Measurements from ENCODE around the gene SLC26A2.
"Not testable (repeated sequence)": the region's sequence is repeated elsewhere in the genome, so short reads cannot be mapped to it uniquely, and the experiment has no call there.

SLC26A2 gene

GRCh38 chr5:149941795-149942194 is 18.8 kb upstream of the SLC26A2 start:
- Mint-ChIP-seq H3K9me3 (no peaks in the 10 kb centered on the region), H3K36me3 (ENCODE audit: insufficient read depth) (no peaks in the 10 kb centered on the region), H3K27ac (no peak overlapping the region), H3K27me3 (peaks cover 9 to 29% of the 10 kb centered on the region in 2 donors), H3K4me3 (no peak overlapping the region), H3K4me1 (ENCODE audit: low read depth in 2 of 2) (no peaks in the 10 kb centered on the region)
- DNase-seq (no peak), ATAC-seq (replicated peaks) (no peak)

DNA sequence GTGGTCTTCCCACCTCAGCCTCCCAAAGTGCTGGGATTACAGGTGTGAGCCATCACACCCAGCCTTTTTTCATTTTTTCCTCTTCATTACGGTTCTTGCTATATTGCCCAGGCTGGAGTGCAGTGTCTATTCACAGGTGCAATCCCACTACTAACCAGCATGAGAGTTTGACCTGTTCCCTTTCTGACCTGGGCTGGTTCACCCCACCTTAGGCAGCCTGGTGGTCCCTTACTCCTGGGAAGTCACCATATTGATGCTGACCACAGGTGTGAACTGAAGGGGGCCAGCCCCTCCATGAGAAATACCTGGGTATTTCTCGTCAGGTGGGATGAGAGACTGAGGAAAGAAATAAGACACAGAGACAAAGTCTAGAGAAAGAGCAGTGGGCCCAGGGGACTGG is 18.4 kb upstream of the SLC26A2 start:
- Mint-ChIP-seq H3K27me3 (peaks cover 13 to 30% of the 10 kb centered on the region in 2 donors), H3K9me3 (no peaks in the 10 kb centered on the region), H3K4me1 (ENCODE audit: low read depth in 2 of 2) (no peaks in the 10 kb centered on the region), H3K4me3 (no peak overlapping the region), H3K36me3 (ENCODE audit: insufficient read depth) (no peaks in the 10 kb centered on the region), H3K27ac (no peak overlapping the region)
- no peak for DNase-seq
- no peak for ATAC-seq (replicated peaks)

- not testable (repeated sequence) for H3K4me3 Mint-ChIP-seq; H3K4me1 Mint-ChIP-seq (ENCODE audit: low read depth in 2 of 2); H3K27ac Mint-ChIP-seq
Observed at GRCh38 chr5:149942741-149943169, 17.8 kb upstream of the SLC26A2 start.

GRCh38 chr5:149943177-149943949 is 17.2 kb upstream of the SLC26A2 start:
- peaks cover 17 to 30% of the 10 kb centered on the region in 2 donors for H3K27me3 Mint-ChIP-seq
- not testable (repeated sequence) for H3K4me1 Mint-ChIP-seq (ENCODE audit: low read depth in 2 of 2); ATAC-seq (replicated peaks)

More at GRCh38 chr5:149942741-149943169, 17.8 kb upstream of the SLC26A2 start:
- not testable (repeated sequence) for ATAC-seq (replicated peaks); DNase-seq; H3K9me3 Mint-ChIP-seq; H3K36me3 Mint-ChIP-seq (ENCODE audit: insufficient read depth)
- H3K27me3 Mint-ChIP-seq = peaks cover 14 to 29% of the 10 kb centered on the region in 2 donors

DNA sequence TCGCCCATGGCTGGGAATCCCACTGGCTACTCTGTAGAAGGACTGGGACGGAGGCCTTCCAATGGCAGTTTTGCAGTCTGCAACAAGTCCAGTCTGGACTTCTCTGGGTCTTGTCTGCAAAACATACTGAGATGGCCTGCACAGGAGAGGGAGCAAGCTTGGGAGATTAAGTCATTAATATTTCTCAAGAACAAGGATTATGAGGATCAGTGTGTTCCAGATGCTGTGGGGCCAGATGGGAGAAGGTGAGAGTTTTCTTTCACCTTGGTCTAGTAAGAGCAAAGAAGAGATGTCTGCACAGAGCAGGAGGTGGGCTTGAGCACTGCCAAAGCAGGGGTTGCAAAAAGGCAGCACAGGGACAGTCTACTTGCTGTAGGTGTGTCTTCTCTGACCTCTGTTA is 15.9 kb upstream of the SLC26A2 start, which contains the start of gene PDE6A:
PDE6A (minus strand) TSS at position 128 of the 400 bp plus-strand sequence; CDS start at position 8, 120 bp downstream.
- ATAC-seq (replicated peaks) (no peak), DNase-seq (no peak)
- H3K27ac Mint-ChIP-seq = no peak within 1 kb of the TSS
- no peaks in the 10 kb centered on the region for H3K4me1 Mint-ChIP-seq (ENCODE audit: low read depth in 2 of 2)
- H3K36me3 Mint-ChIP-seq (ENCODE audit: insufficient read depth) = no peaks in the 10 kb centered on the region
- no peaks in the 10 kb centered on the region for H3K9me3 Mint-ChIP-seq
- peaks cover 30 to 42% of the 10 kb centered on the region in 2 donors for H3K27me3 Mint-ChIP-seq
- H3K4me3 Mint-ChIP-seq = no peak within 1 kb of the TSS

More at GRCh38 chr5:149943177-149943949, 17.2 kb upstream of the SLC26A2 start:
- not testable (repeated sequence) for H3K27ac Mint-ChIP-seq; H3K36me3 Mint-ChIP-seq (ENCODE audit: insufficient read depth); DNase-seq; H3K4me3 Mint-ChIP-seq; H3K9me3 Mint-ChIP-seq

DNA sequence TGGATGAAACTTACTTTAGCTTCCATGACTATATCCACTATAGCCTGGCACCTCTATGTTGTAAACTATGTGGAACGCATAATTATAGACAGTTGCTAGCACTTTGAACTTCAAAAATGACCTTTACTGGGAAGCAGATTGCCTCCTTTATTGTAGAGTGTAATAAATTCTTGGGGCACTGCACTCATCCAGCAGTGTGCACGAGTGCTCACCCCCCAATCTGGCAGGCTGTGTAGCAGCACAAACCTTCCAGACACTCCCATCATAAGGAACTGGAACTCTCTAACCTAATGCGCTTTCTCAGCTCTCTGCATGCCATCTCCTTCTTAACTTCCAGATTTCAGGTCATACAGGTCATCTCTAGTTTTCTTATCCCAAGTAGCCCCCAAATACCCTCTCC is 14.4 kb upstream of the SLC26A2 start:
- H3K4me3 Mint-ChIP-seq = no peak overlapping the region
- no peaks in the 10 kb centered on the region for H3K4me1 Mint-ChIP-seq (ENCODE audit: low read depth in 2 of 2)
- no peaks in the 10 kb centered on the region for H3K36me3 Mint-ChIP-seq (ENCODE audit: insufficient read depth)
- no peaks in the 10 kb centered on the region for H3K9me3 Mint-ChIP-seq
- H3K27me3 Mint-ChIP-seq = peaks cover 33 to 54% of the 10 kb centered on the region in 2 donors
- no peak for DNase-seq
- no peak for ATAC-seq (replicated peaks)
- H3K27ac Mint-ChIP-seq = no peak overlapping the region

DNA sequence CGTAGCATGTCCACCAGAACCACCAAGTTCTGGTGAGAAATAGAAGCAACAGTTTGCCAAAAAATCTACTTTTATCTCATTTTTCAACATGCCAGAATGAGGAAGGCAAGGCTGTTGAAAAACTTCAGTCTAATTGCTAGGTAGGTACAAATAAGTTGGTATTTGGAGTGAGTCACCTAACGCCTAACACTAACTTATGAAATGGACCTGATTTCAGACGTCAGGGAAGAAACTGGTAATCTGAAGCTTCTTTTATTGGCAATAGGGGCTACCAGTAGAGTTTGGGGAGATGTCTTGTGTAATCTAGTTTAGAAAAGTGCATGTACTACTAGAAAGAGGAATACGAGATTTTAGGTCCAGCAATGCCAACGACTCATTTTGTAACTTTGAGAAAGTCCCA is 11.6 kb upstream of the SLC26A2 start:
- H3K4me1 Mint-ChIP-seq (ENCODE audit: low read depth in 2 of 2) = no peaks in the 10 kb centered on the region
- DNase-seq = no peak
- no peak overlapping the region for H3K27ac Mint-ChIP-seq
- no peaks in the 10 kb centered on the region for H3K9me3 Mint-ChIP-seq
- H3K4me3 Mint-ChIP-seq = no peak overlapping the region
- H3K36me3 Mint-ChIP-seq (ENCODE audit: insufficient read depth) = no peaks in the 10 kb centered on the region
- ATAC-seq (replicated peaks) = no peak
- H3K27me3 Mint-ChIP-seq = peaks cover 35 to 61% of the 10 kb centered on the region in 2 donors

GRCh38 chr5:149951138-149951749 is 9.3 kb upstream of the SLC26A2 start:
- H3K36me3 Mint-ChIP-seq (ENCODE audit: insufficient read depth) = no peaks in the 10 kb centered on the region
- ATAC-seq (replicated peaks) (no peak), DNase-seq (no peak)
- no peaks in the 10 kb centered on the region for H3K4me1 Mint-ChIP-seq (ENCODE audit: low read depth in 2 of 2)
- no peaks in the 10 kb centered on the region for H3K9me3 Mint-ChIP-seq
- H3K27me3 Mint-ChIP-seq = peaks cover 35 to 49% of the 10 kb centered on the region in 2 donors
- H3K4me3 Mint-ChIP-seq = no peak overlapping the region
- H3K27ac Mint-ChIP-seq = no peak overlapping the region

GRCh38 chr5:149953436-149954121 is 7.0 kb upstream of the SLC26A2 start:
- Mint-ChIP-seq H3K27me3 (peaks cover 22 to 30% of the 10 kb centered on the region in 2 donors), H3K9me3 (no peaks in the 10 kb centered on the region), H3K4me3 (no peak overlapping the region), H3K27ac (no peak overlapping the region), H3K36me3 (ENCODE audit: insufficient read depth) (no peaks in the 10 kb centered on the region), H3K4me1 (ENCODE audit: low read depth in 2 of 2) (no peaks in the 10 kb centered on the region)
- no peak for ATAC-seq (replicated peaks)
- no peak for DNase-seq

GRCh38 chr5:149954798-149955197 is 5.8 kb upstream of the SLC26A2 start:
- ATAC-seq (replicated peaks) (no peak), DNase-seq (no peak)
- no peaks in the 10 kb centered on the region for H3K9me3 Mint-ChIP-seq
- no peak overlapping the region for H3K4me3 Mint-ChIP-seq
- H3K27ac Mint-ChIP-seq = no peak overlapping the region
- H3K36me3 Mint-ChIP-seq (ENCODE audit: insufficient read depth) = no peaks in the 10 kb centered on the region
- H3K4me1 Mint-ChIP-seq (ENCODE audit: low read depth in 2 of 2) = peaks cover 6 to 9% of the 10 kb centered on the region in 2 donors
- H3K27me3 Mint-ChIP-seq = peaks cover 10 to 18% of the 10 kb centered on the region in 2 donors

DNA sequence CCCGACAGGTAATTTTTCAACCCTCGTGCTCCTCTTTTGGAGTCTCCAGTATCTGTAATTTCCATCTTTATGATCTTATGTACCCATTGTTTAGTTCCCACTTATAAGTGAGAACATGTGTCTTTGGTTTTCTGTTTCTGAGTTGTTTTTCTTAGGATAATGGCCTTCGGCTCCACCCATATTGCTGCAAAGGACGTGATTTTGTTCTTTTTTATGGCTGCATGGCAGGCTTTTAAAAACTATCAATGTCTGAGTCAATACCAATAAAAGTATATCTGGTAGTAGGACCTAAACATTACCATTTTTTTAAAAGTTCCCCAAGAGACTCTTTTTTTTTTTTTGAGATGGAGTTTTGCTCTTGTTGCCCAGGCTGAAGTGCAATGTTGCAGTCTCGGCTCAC is 3.9 kb upstream of the SLC26A2 start:
- DNase-seq (no peak), ATAC-seq (replicated peaks) (no peak)
- H3K27ac Mint-ChIP-seq = no peak overlapping the region
- H3K27me3 Mint-ChIP-seq = peaks cover 4% of the 10 kb centered on the region in 2 donors
- no peak overlapping the region for H3K4me3 Mint-ChIP-seq
- peaks cover 3% of the 10 kb centered on the region for H3K36me3 Mint-ChIP-seq (ENCODE audit: insufficient read depth)
- no peaks in the 10 kb centered on the region for H3K9me3 Mint-ChIP-seq
- H3K4me1 Mint-ChIP-seq (ENCODE audit: low read depth in 2 of 2) = peaks cover 20 to 22% of the 10 kb centered on the region in 2 donors

- Mint-ChIP-seq H3K36me3 (ENCODE audit: insufficient read depth) (peaks cover 3% of the 10 kb centered on the region), H3K27ac (no peak overlapping the region), H3K4me3 (no peak overlapping the region), H3K27me3 (no peaks in the 10 kb centered on the region), H3K4me1 (ENCODE audit: low read depth in 2 of 2) (peaks cover 25 to 28% of the 10 kb centered on the region in 2 donors), H3K9me3 (no peaks in the 10 kb centered on the region)
- DNase-seq = no peak
- no peak for ATAC-seq (replicated peaks)
Observed at GRCh38 chr5:149957855-149958254, 2.7 kb upstream of the SLC26A2 start.

DNA sequence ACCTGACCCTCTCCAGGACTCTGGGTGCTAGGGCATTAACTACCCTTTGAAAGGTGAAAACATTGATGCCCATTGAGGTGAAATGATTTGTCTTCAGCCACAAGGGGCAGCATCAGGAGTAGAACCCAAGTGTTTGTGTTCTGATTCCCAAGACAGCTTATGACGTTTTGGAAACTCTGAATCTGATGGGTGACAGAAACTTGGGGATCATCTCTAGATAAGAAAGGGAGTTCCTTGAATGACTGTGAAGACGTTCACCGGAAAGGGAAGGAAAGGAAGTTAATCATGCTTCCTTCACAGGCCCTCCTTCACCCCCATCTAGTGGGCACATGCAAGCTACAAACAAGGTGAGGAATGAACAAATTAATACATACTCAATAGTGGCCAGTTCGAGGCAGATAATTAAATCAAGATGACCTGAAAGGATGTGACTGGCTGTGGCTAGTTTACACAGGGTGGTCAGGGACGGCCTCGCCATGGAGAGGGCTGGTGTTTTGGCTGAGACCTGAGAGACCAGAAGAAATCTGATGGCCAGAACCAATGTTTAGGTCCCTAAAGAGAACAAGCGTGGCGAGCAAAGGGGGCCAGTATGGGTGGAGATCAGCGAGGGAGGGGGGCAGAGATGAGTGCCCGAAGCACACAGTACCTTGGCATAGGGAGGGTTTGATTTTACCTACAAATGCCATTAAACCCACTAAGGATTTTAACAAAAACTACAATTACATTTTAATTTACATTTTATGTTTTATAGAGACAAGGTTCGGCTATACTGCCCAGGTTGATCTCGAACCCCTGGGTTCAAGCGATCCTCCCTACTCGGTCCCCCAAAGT is 937 bp upstream of the SLC26A2 start:
- Mint-ChIP-seq H3K9me3 (no peaks in the 10 kb centered on the region), H3K4me3 (peak overlapping the region; percentile 90 to 91), H3K36me3 (ENCODE audit: insufficient read depth) (peaks cover 3% of the 10 kb centered on the region), H3K27ac (peak overlapping the region; percentile 93 to 94), H3K4me1 (ENCODE audit: low read depth in 2 of 2) (peaks cover 25 to 28% of the 10 kb centered on the region in 2 donors), H3K27me3 (no peaks in the 10 kb centered on the region)
- DNase-seq (peak; percentile 5 to 14 (median 6)), ATAC-seq (replicated peaks) (peak; percentile 1)
